Testis (tissue), 2 donors: Measurements from ENCODE around the gene FAM234B.

Experiments used
- CTCF ChIP-seq, 3 experiments: fragments of 450-650 bp in 2 of 3; fragments of 200-600 bp in 1 of 3; sonication (generic) in 1 of 3; IDR thresholded peaks; one replicate each; pipeline ENCODE4 v1.5.1; 2016 to 2019; ENCODE audit warnings: antibody characterized with exemption in 3 of 3, mild to moderate bottlenecking in 2 of 3, moderate library complexity in 1 of 3
- POLR2A ChIP-seq: fragments of 450-650 bp; IDR thresholded peaks from one replicate; pipeline ENCODE4 v1.6.1; 2017; ENCODE audit warnings: antibody characterized with exemption, mild to moderate bottlenecking, moderate library complexity

DNA sequence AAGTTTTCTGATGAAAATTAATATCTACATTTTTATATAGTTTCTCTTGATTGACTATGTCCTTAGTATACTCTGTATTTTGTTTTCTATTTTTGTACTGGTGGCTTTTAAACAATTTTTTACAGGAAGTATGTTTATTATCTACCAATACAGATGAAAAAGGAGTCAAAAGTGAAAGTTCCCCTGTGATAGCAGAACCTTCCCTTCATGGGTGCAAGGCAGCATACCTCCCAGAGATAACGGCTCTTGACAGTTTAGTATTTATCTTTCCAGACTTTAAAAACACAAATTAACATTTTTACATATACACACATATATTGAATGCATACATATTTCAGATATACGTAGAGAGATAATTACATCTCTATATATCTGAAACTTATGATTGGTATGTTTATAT, 17.1 kb upstream of the FAM234B start:
- TF ChIP-seq CTCF (IDR thresholded peaks at IDR 0.05) (no peak), POLR2A (no peak)
